H1 (cell line): ENCODE measurements around the gene NLK. TPM values are rescaled to one million over a fixed set of nuclear protein-coding genes. Genes with fewer than 3 reads are reported as not detected.

Experiments
- CTCF ChIA-PET: fragments of 300-600 bp; sonication (Branson Sonifier 250); formaldehyde crosslinking; loops from one replicate; lab custom pipeline; 2021; ENCODE audit not compliant: partially characterized antibody; lab: Charles Lee
- POLR2A ChIA-PET: fragments of 300-600 bp; sonication (Branson Sonifier 250); formaldehyde crosslinking; loops from one replicate; lab custom pipeline; 2021; ENCODE audit warnings: inconsistent platforms; ENCODE audit not compliant: partially characterized antibody; lab: Charles Lee
- DNase-seq, 2 experiments: peaks; one replicate each; pipeline versions ENCODE4 v3.0.0 to v3.0.0-alpha.2; 2010 to 2022; ENCODE audit warnings: low spot score in 2 of 2, low read depth in 1 of 2, mixed read lengths in 1 of 2
- FAIRE-seq: peaks from 2 replicates; lab custom pipeline; 2011; peaks lifted over from hg19 to GRCh38; lab: Jason Lieb, UNC
- H2AFZ ChIP-seq: 2 replicates; pipeline ENCODE4 v1.8.1; 2012; ENCODE audit warnings: low read length, inconsistent platforms
- H2AK5ac ChIP-seq: 2 replicates; pipeline ENCODE4 v1.6.1; 2013; ENCODE audit warnings: low read depth, low read length
- H2BK120ac ChIP-seq: replicated peaks from 2 replicates; pipeline ENCODE3; 2013; ENCODE audit warnings: low read depth, low read length, inconsistent platforms
- H2BK12ac ChIP-seq: 2 replicates; pipeline ENCODE4 v1.6.1; 2013; ENCODE audit warnings: low read depth, low read length
- H2BK15ac ChIP-seq: 2 replicates; pipeline ENCODE4 v1.6.1; 2013; ENCODE audit warnings: low read length
- H2BK20ac ChIP-seq: 2 replicates; pipeline ENCODE4 v1.6.1; 2013; ENCODE audit warnings: low read length
- H2BK5ac ChIP-seq: 2 replicates; pipeline ENCODE4 v1.6.1; 2013; ENCODE audit warnings: low read depth, low read length
- H3K14ac ChIP-seq: 2 replicates; pipeline ENCODE4 v1.6.1; 2013; ENCODE audit warnings: inconsistent platforms; ENCODE audit not compliant: insufficient read length
- H3K18ac ChIP-seq: 2 replicates; pipeline ENCODE4 v1.6.1; 2013; ENCODE audit warnings: low read length; ENCODE audit errors: extremely low read depth
- H3K23ac ChIP-seq: 2 replicates; pipeline ENCODE4 v1.6.1; 2013; ENCODE audit warnings: inconsistent platforms; ENCODE audit not compliant: insufficient read length
- H3K23me2 ChIP-seq: 2 replicates; pipeline ENCODE4 v1.6.1; 2013; ENCODE audit warnings: low read depth, low read length
- H3K27ac ChIP-seq: 2 replicates; pipeline ENCODE4 v1.6.1; 2011; ENCODE audit warnings: low read depth, low read length, inconsistent platforms
- H3K27me3 ChIP-seq, 4 experiments: replicated peaks in 1 of 4; 1 replicate in 1 of 4; 2 replicates in 3 of 4; pipeline versions ENCODE4 v1.6.1 to v1.8.1; 2011 to 2013; ENCODE audit warnings: low read length in 3 of 4, mild to moderate bottlenecking in 3 of 4, inconsistent platforms in 2 of 4, mixed read lengths in 2 of 4, moderate library complexity in 1 of 4; ENCODE audit not compliant: control insufficient read depth in 3 of 4, insufficient read depth in 3 of 4; ENCODE audit errors: extremely low read depth in 1 of 4
- H3K36me3 ChIP-seq, 4 experiments: 2 replicates each; pipeline versions ENCODE4 v1.6.1 to v1.8.1; 2011 to 2013; ENCODE audit warnings: mild to moderate bottlenecking in 4 of 4, low read length in 3 of 4, moderate library complexity in 2 of 4, control low read depth in 1 of 4, inconsistent platforms in 1 of 4; ENCODE audit not compliant: insufficient read depth in 4 of 4, control insufficient read depth in 2 of 4
- H3K4ac ChIP-seq: replicated peaks from 2 replicates; pipeline ENCODE3; 2013; ENCODE audit warnings: low read length, low read depth, mixed read lengths, inconsistent platforms; ENCODE audit not compliant: insufficient read length
- H3K4me1 ChIP-seq, 4 experiments: replicated peaks in 1 of 4; 1 replicate in 1 of 4; 2 replicates in 3 of 4; pipeline versions ENCODE4 v1.6.1 to v1.8.1; 2011 to 2013; ENCODE audit warnings: low read length in 3 of 4, inconsistent platforms in 2 of 4, mixed read lengths in 1 of 4; ENCODE audit not compliant: insufficient read depth in 4 of 4, control insufficient read depth in 3 of 4
- H3K4me2 ChIP-seq, 2 experiments: 2 replicates each; pipeline versions ENCODE4 v1.6.1 to v1.8.1; 2011 to 2013; ENCODE audit warnings: low read depth in 2 of 2, low read length in 2 of 2, control low read depth in 1 of 2, inconsistent platforms in 1 of 2, mild to moderate bottlenecking in 1 of 2; ENCODE audit not compliant: insufficient read depth in 1 of 2
- H3K4me3 ChIP-seq, 4 experiments: fragments of 200-600, 300-600 bp in 1 of 4; sonication (generic), shearing (Covaris generic), sonication (Bioruptor Twin) in 1 of 4; 2 replicates each; pipeline versions ENCODE4 v1.5.1 to v1.8.1; 2011 to 2016; ENCODE audit warnings: low read length in 4 of 4, low read depth in 3 of 4, control low read depth in 2 of 4, inconsistent platforms in 2 of 4, mild to moderate bottlenecking in 2 of 4, mixed read lengths in 1 of 4, moderate library complexity in 1 of 4; ENCODE audit not compliant: insufficient read depth in 2 of 4; ENCODE audit errors: extremely low read depth in 1 of 4
- H3K56ac ChIP-seq: replicated peaks from 2 replicates; pipeline ENCODE3; 2013; ENCODE audit warnings: low read depth, mild to moderate bottlenecking, mixed read lengths, low read length, inconsistent platforms; ENCODE audit not compliant: insufficient read length
- H3K79me1 ChIP-seq: 2 replicates; pipeline ENCODE4 v1.6.1; 2013; ENCODE audit warnings: low read depth, low read length, control low read depth
- H3K79me2 ChIP-seq, 2 experiments: 2 replicates each; pipeline versions ENCODE4 v1.6.1 to v1.8.1; 2012 to 2013; ENCODE audit warnings: low read length in 2 of 2, mild to moderate bottlenecking in 2 of 2, inconsistent platforms in 1 of 2; ENCODE audit not compliant: insufficient read depth in 2 of 2, control insufficient read depth in 1 of 2
- H3K9ac ChIP-seq, 4 experiments: replicated peaks in 1 of 4; 1 replicate in 1 of 4; 2 replicates in 3 of 4; pipeline versions ENCODE4 v1.6.1 to v1.8.1; 2011 to 2013; ENCODE audit warnings: low read depth in 3 of 4, low read length in 3 of 4, control low read depth in 2 of 4, mild to moderate bottlenecking in 2 of 4, moderate library complexity in 2 of 4, inconsistent platforms in 1 of 4; ENCODE audit errors: extremely low read depth in 1 of 4
- H3K9me3 ChIP-seq, 2 experiments: 2 replicates each; pipeline versions ENCODE4 v1.6.1 to v1.8.1; 2012 to 2013; ENCODE audit warnings: mild to moderate bottlenecking in 2 of 2, moderate library complexity in 2 of 2, control low read depth in 1 of 2, inconsistent platforms in 1 of 2, low read depth in 1 of 2, low read length in 1 of 2, mixed read lengths in 1 of 2; ENCODE audit not compliant: insufficient read depth in 2 of 2
- H4K20me1 ChIP-seq, 2 experiments: replicated peaks in 1 of 2; 2 replicates each; pipeline versions ENCODE3 to v1.8.1; 2011 to 2013; ENCODE audit warnings: inconsistent platforms in 2 of 2, low read length in 2 of 2, mild to moderate bottlenecking in 1 of 2; ENCODE audit not compliant: insufficient read depth in 2 of 2, control insufficient read depth in 1 of 2
- H4K5ac ChIP-seq: 2 replicates; pipeline ENCODE4 v1.6.1; 2013; ENCODE audit warnings: low read length, low read depth, mixed read lengths, inconsistent platforms; ENCODE audit not compliant: insufficient read length
- H4K8ac ChIP-seq: 2 replicates; pipeline ENCODE4 v1.8.0; 2013; ENCODE audit warnings: mild to moderate bottlenecking, moderate library complexity, low read length, inconsistent platforms; ENCODE audit not compliant: insufficient read depth; ENCODE audit errors: extremely low read depth
- H4K91ac ChIP-seq: replicated peaks from 2 replicates; pipeline ENCODE3; 2013; ENCODE audit warnings: low read length, mixed read lengths, inconsistent platforms; ENCODE audit not compliant: insufficient read length
- ATF2 ChIP-seq: IDR thresholded peaks from 2 replicates; pipeline ENCODE4 v1.6.1; 2012; ENCODE audit warnings: low read length, inconsistent platforms
- BCL11A ChIP-seq, 2 experiments: IDR thresholded peaks; one replicate each; pipeline ENCODE4 v1.6.1; 2011; ENCODE audit warnings: low read depth in 2 of 2, low read length in 2 of 2, mild to moderate bottlenecking in 2 of 2
- CBX5 ChIP-seq: fragments of 300-800, 300-1000 bp; sonication (generic); IDR thresholded peaks from 2 replicates; pipeline ENCODE4 v1.7.1; 2016; ENCODE audit warnings: antibody characterized with exemption, low read length, low read depth
- CTBP2 ChIP-seq: IDR thresholded peaks from 2 replicates; pipeline ENCODE4 v1.7.0; 2011; ENCODE audit warnings: borderline replicate concordance, mild to moderate bottlenecking, moderate library complexity, mixed read lengths, low read length; ENCODE audit not compliant: insufficient read depth, insufficient read length
- EP300 ChIP-seq, 2 experiments: IDR thresholded peaks; 1 replicate in 1 of 2; 2 replicates in 1 of 2; pipeline ENCODE4 v1.6.1; 2011 to 2012; ENCODE audit warnings: low read depth in 2 of 2, low read length in 2 of 2, mild to moderate bottlenecking in 2 of 2, borderline replicate concordance in 1 of 2, inconsistent platforms in 1 of 2, moderate library complexity in 1 of 2
- GTF2F1 ChIP-seq: IDR thresholded peaks from 2 replicates; pipeline ENCODE4 v1.6.1; 2012; ENCODE audit warnings: low read depth, low read length, improper control_type of control experiment, borderline replicate concordance
- KDM5A ChIP-seq: fragments of 200-600 bp; IDR thresholded peaks from 2 replicates; pipeline ENCODE4 v1.7.1; 2012; ENCODE audit warnings: mild to moderate bottlenecking, low read length, inconsistent platforms, mixed read lengths
- POLR2AphosphoS5 ChIP-seq: IDR thresholded peaks from 2 replicates; pipeline ENCODE4 v1.6.1; 2011; ENCODE audit warnings: low read depth, low read length
- RBBP5 ChIP-seq: IDR thresholded peaks from 2 replicates; pipeline ENCODE4 v1.7.1; 2012; ENCODE audit warnings: low read depth, mild to moderate bottlenecking, inconsistent platforms, low read length, moderate library complexity, borderline replicate concordance
- RFX5 ChIP-seq: IDR thresholded peaks from 2 replicates; pipeline ENCODE4 v1.6.1; 2011; ENCODE audit warnings: low read depth, low read length, improper control_type of control experiment, borderline replicate concordance
- SIX5 ChIP-seq: IDR thresholded peaks from 2 replicates; pipeline ENCODE4 v1.6.1; 2011; ENCODE audit warnings: mild to moderate bottlenecking, low read depth, low read length
- SP2 ChIP-seq: IDR thresholded peaks from 2 replicates; pipeline ENCODE4 v1.6.1; 2012; ENCODE audit warnings: mild to moderate bottlenecking, low read length, inconsistent platforms
- WGBS, 2 experiments: shearing (Covaris generic) in 1 of 2; methylation state at CpG; one replicate each; pipeline versions ENCODE4 v1.1.6 to v1.1.7; 2013 to 2015; ENCODE audit warnings: low lambda C conversion rate in 2 of 2, mixed read lengths in 2 of 2, inconsistent platforms in 1 of 2, low coverage in 1 of 2, missing lambda C conversion rate in 1 of 2; ENCODE audit not compliant: insufficient replicate concordance in 2 of 2, insufficient coverage in 1 of 2, insufficient read length in 1 of 2; ENCODE audit errors: extremely low coverage in 1 of 2, missing lambda C conversion rate in 1 of 2; 5-methylcytosine and 5-hydroxymethylcytosine counted together
- polyA plus RNA-seq, 7 experiments: library from polyadenylated mRNA; depleted of rRNA in 3 of 7; stranded (reverse) in 5 of 7; unstranded in 2 of 7; fragments of >200 nt in 5 of 7; fragments of 200-250 nt in 2 of 7; gene quantifications; 1 replicate in 5 of 7; 2 replicates in 1 of 7; 4 replicates in 1 of 7; pipeline versions ENCODE4 v1.2.1 to v1.2.3, GENCODE V29; 2011 to 2013; ENCODE audit warnings: missing spikeins in 2 of 7, mixed read lengths in 2 of 7
- total RNA-seq: library from RNA; stranded (reverse); fragmentation: NEBNext Ultra II Directional; extraction: Animal tissue kit (Norgen Biotek cat#: 25700); gene quantifications from 2 replicates; pipeline ENCODE4 v1.2.1, GENCODE V29; 2021

NLK gene
- total and polyA plus RNA-seq, 2 of the 8 experiments (the other 6 are each of a cell fraction or from before 2014, with no cell fraction given): 30.8 to 49.9 TPM

GRCh38 chr17:28185658-28186057 is 143.2 kb downstream of the NLK start:
- FAIRE-seq (no peak), DNase-seq (no peak)
- Histone ChIP-seq H3K23ac (no peak overlapping the region), H3K9ac (no peak overlapping the region), H2BK120ac (no peak overlapping the region), H3K14ac (no peak overlapping the region), H2AK5ac (no peak overlapping the region), H2BK5ac (no peak overlapping the region), H2BK15ac (no peak overlapping the region), H3K27me3 (no peaks in the 10 kb centered on the region), H3K79me2 (no peaks in the 10 kb centered on the region), H4K5ac (no peak overlapping the region), H4K8ac (no peak overlapping the region), H3K23me2 (no peaks in the 10 kb centered on the region), H3K4ac (no peak overlapping the region), H2BK12ac (no peak overlapping the region), H4K20me1 (peaks cover 0 to 2% of the 10 kb centered on the region in 2 experiments), H3K4me2 (no peak overlapping the region), H2BK20ac (no peak overlapping the region), H3K9me3 (no peaks in the 10 kb centered on the region; a peak in 1 of 4 replicates), H3K36me3 (peaks cover 3 to 28% (median 11%) of the 10 kb centered on the region in 4 experiments; a peak in 5 of 8 replicates), H3K4me1 (no peaks in the 10 kb centered on the region), H2AFZ (no peak overlapping the region), H4K91ac (no peak overlapping the region), H3K79me1 (no peaks in the 10 kb centered on the region; the same call in 1 of the 2 replicates), H3K56ac (no peak overlapping the region), H3K4me3 (no peak overlapping the region), H3K27ac (no peak overlapping the region), H3K18ac (no peak overlapping the region)
- CTCF ChIA-PET: interaction anchor here (1.3 kb wide), 1 partner anchor 10 kb away, joined by 3 read pairs; no protein-coding TSS in a partner anchor
- POLR2A ChIA-PET: interaction anchor here (2.0 kb wide), 1 partner anchor 13 kb away, joined by 11 read pairs; no protein-coding TSS in a partner anchor
- WGBS, 2 experiments: 94% methylated on average over 5 of the region's 5 CpGs; no CpG with 5 or more reads in 1 of the 2 experiments
- TF ChIP-seq ATF2: no peak
- no peak for TF ChIP-seq POLR2AphosphoS5
- TF ChIP-seq BCL11A (IDR thresholded peaks at IDR 0.05; ENCODE audit: low read depth in 2 of 2, low read length in 2 of 2): no peak
- no peak for TF ChIP-seq SIX5
- TF ChIP-seq GTF2F1: no peak
- no peak for TF ChIP-seq SP2
- TF ChIP-seq RFX5: no peak
- TF ChIP-seq CBX5: no peak
- TF ChIP-seq CTBP2: no peak
- no peak for TF ChIP-seq RBBP5
- TF ChIP-seq KDM5A: no peak
- no peak for TF ChIP-seq EP300 (IDR thresholded peaks at IDR 0.05; ENCODE audit: borderline replicate concordance in 1 of 2, low read depth in 2 of 2, low read length in 2 of 2)
